Ishikawa (cell line): ENCODE data around the gene COA1.

ENCODE experiments used
- CEBPB ChIP-seq: IDR thresholded peaks from 2 replicates; pipeline ENCODE4 v1.6.1; 2012
- CREB1 ChIP-seq: IDR thresholded peaks from 2 replicates; pipeline ENCODE4 v1.6.1; 2012; ENCODE audit warnings: low read depth
- EGR1 ChIP-seq: IDR thresholded peaks from 2 replicates; pipeline ENCODE4 v1.6.1; 2012
- EP300 ChIP-seq: IDR thresholded peaks from 2 replicates; pipeline ENCODE4 v1.6.1; 2012; ENCODE audit warnings: borderline replicate concordance
- FOXM1 ChIP-seq: IDR thresholded peaks from 2 replicates; pipeline ENCODE4 v1.6.1; 2012; ENCODE audit warnings: low read depth, borderline replicate concordance
- MAX ChIP-seq: IDR thresholded peaks from 2 replicates; pipeline ENCODE4 v1.6.1; 2012
- NFIC ChIP-seq: IDR thresholded peaks from 2 replicates; pipeline ENCODE4 v1.6.1; 2012
- RAD21 ChIP-seq: IDR thresholded peaks from 2 replicates; pipeline ENCODE4 v1.6.1; 2012; ENCODE audit warnings: low read depth
- REST ChIP-seq: IDR thresholded peaks from 2 replicates; pipeline ENCODE4 v1.6.1; 2012; ENCODE audit warnings: low read depth, mild to moderate bottlenecking
- TAF1 ChIP-seq: IDR thresholded peaks from 2 replicates; pipeline ENCODE4 v1.6.1; 2012; ENCODE audit warnings: low read depth, mild to moderate bottlenecking
- TCF12 ChIP-seq: IDR thresholded peaks from 2 replicates; pipeline ENCODE4 v1.6.1; 2012; ENCODE audit warnings: low read depth
- TEAD4 ChIP-seq: IDR thresholded peaks from 2 replicates; pipeline ENCODE4 v1.6.1; 2012
- USF1 ChIP-seq: IDR thresholded peaks from 2 replicates; pipeline ENCODE4 v1.6.1; 2012
- YY1 ChIP-seq: IDR thresholded peaks from 2 replicates; pipeline ENCODE4 v1.6.1; 2012; ENCODE audit warnings: low read depth
- ZBTB7A ChIP-seq: IDR thresholded peaks from 2 replicates; pipeline ENCODE4 v1.6.1; 2012; ENCODE audit warnings: low read depth

COA1 gene

DNA sequence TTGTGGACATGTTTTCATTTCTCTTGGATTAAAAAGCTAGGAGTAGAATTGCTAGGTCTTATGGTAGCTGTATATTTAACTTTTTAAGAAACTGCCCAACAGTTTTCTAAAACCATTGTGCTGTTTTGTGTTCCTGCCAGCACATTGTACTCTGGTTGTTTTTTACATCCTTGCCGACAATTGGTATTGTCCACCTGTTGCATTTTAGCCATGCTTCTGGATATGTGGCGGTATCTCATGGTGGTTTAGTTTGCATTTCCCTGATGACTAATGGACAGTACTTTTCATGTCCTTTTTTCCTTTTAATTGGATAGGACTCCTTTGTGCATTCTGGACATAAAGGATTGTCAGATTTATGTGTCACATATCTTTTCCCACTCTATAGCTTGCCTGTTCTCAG lies 100.9 kb downstream of the COA1 start:
- TF ChIP-seq RAD21 (no peak), EP300 (no peak), TCF12 (no peak), ZBTB7A (no peak), USF1 (no peak), MAX (no peak), TAF1 (no peak)

GRCh38 chr7:43626695-43627094 lies 102.6 kb downstream of the COA1 start:
- TF ChIP-seq NFIC (no peak), RAD21 (no peak), TAF1 (no peak), ZBTB7A (no peak)

DNA sequence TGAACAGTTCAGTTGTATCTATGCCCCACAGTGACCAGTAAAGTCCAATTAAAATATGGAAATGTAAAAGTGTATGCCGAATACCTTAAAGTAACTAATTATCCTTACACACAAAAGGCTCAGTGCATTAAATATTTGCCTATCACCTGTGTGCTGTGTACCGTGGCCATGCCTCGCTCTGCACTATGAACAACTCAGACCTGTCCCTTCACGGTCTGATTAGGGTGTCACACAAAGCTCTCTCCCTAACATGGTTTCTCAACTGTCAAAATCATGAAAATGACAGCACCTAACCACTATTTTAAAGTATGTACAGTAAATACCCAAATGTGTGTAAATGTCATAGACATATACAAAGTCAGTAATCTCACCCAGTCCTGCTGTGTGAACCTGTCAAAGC lies 103.3 kb downstream of the COA1 start:
- TF ChIP-seq TEAD4 = no peak
- TF ChIP-seq USF1 = no peak
- TF ChIP-seq RAD21 = no peak
- no peak for TF ChIP-seq EGR1
- TF ChIP-seq CEBPB = no peak
- no peak for TF ChIP-seq EP300
- no peak for TF ChIP-seq FOXM1
- no peak for TF ChIP-seq REST

GRCh38 chr7:43625453-43625852 lies 103.9 kb downstream of the COA1 start:
- TF ChIP-seq RAD21 (no peak), CREB1 (no peak), NFIC (no peak), YY1 (no peak), EP300 (no peak), TEAD4 (no peak), EGR1 (no peak), USF1 (no peak), MAX (no peak), TAF1 (no peak), ZBTB7A (no peak), FOXM1 (no peak), CEBPB (no peak), REST (no peak), TCF12 (no peak)

DNA sequence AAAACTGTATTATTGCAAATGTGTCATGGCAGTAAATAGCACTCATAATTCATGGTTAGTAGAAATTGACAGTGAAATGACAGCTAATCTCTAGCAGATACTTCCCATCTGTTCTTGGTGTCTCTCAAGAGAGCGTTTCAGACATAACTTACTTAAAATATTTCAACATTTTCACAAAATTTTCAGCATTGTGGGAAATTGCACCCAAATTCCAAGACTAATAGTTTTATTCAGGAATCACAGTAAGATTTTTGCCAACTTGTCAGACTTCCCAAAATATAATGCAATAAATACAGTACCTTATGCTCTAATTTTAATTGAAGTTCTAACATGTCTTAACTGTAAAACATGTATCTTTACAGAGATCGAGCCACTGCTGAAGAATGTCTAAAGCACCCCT lies 105.2 kb downstream of the COA1 start:
- TF ChIP-seq TCF12 (no peak), CEBPB (no peak), ZBTB7A (no peak), FOXM1 (no peak), MAX (no peak), TAF1 (no peak), CREB1 (no peak), USF1 (no peak), EGR1 (no peak), RAD21 (no peak), NFIC (no peak), REST (no peak), EP300 (no peak), YY1 (no peak), TEAD4 (no peak)
